WTC11 (cell line): Measurements from ENCODE around the gene C3orf49. TPM values are rescaled to one million over a fixed set of nuclear protein-coding genes. Genes with fewer than 3 reads are reported as not detected.

Source experiments
- ATAC-seq: fragments of 200-7000 bp; cut with Tn5 transposase; 2 replicates; pipeline ENCODE4 v1.10.0; 2021; ENCODE audit warnings: mild to moderate bottlenecking, moderate library complexity
- CTCF ChIA-PET: fragments of 300-600 bp; sonication (Branson Sonifier 250); formaldehyde crosslinking; loops from one replicate; lab custom pipeline; 2021; ENCODE audit warnings: antibody characterized with exemption; lab: Charles Lee
- POLR2A ChIA-PET: fragments of 350-600 bp; sonication (Branson Sonifier 250); formaldehyde crosslinking; loops from one replicate; lab custom pipeline; 2021; ENCODE audit warnings: antibody characterized with exemption; lab: Charles Lee
- DNase-seq: peaks from one replicate; pipeline ENCODE4 v3.0.0; 2021; ENCODE audit warnings: low spot score
- H3K27ac Mint-ChIP-seq: 2 replicates; pipeline ENCODE4 v1.8.0; 2021; ENCODE audit warnings: mixed read lengths
- H3K27me3 Mint-ChIP-seq: 2 replicates; pipeline ENCODE4 v1.8.0; 2021; ENCODE audit warnings: low read depth, mild to moderate bottlenecking, moderate library complexity, mixed read lengths
- H3K36me3 Mint-ChIP-seq: 2 replicates; pipeline ENCODE4 v1.8.0; 2021; ENCODE audit warnings: mixed read lengths
- H3K4me1 Mint-ChIP-seq: 2 replicates; pipeline ENCODE4 v1.8.0; 2022; ENCODE audit warnings: mixed read lengths
- H3K4me3 Mint-ChIP-seq: 2 replicates; pipeline ENCODE4 v1.8.0; 2021; ENCODE audit warnings: mild to moderate bottlenecking, moderate library complexity, mixed read lengths
- H3K9me3 Mint-ChIP-seq: 2 replicates; pipeline ENCODE4 v1.8.0; 2021; ENCODE audit warnings: mixed read lengths
- CREM ChIP-seq: sonication (generic); formaldehyde crosslinking; IDR thresholded peaks from 2 replicates; pipeline ENCODE4 v1.8.1; 2022; ENCODE audit warnings: mild to moderate bottlenecking, missing genetic modification reagents, moderate library complexity
- FOXK1 ChIP-seq: sonication (generic); formaldehyde crosslinking; IDR thresholded peaks from 2 replicates; pipeline ENCODE4 v1.8.0; 2022; ENCODE audit warnings: mild to moderate bottlenecking, moderate library complexity, missing genetic modification reagents
- FOXP1 ChIP-seq: sonication (generic); formaldehyde crosslinking; IDR thresholded peaks from 2 replicates; pipeline ENCODE4 v1.8.0; 2022; ENCODE audit warnings: missing genetic modification reagents, mild to moderate bottlenecking, moderate library complexity, borderline replicate concordance
- HMGA2 ChIP-seq: fragments of 250-450 bp; sonication (Bioruptor Pico); IDR thresholded peaks from 2 replicates; pipeline ENCODE4 v1.4.0; 2021; ENCODE audit warnings: mild to moderate bottlenecking, moderate library complexity
- KAT7 ChIP-seq: sonication (generic); formaldehyde crosslinking; IDR thresholded peaks from 2 replicates; pipeline ENCODE4 v1.8.1; 2023; ENCODE audit warnings: missing genetic modification reagents, mild to moderate bottlenecking, borderline replicate concordance
- NR3C1 ChIP-seq: sonication (generic); formaldehyde crosslinking; conservative IDR thresholded peaks from 2 replicates; pipeline ENCODE4 v1.8.1; 2023; ENCODE audit warnings: low read depth, mild to moderate bottlenecking, missing genetic modification reagents
- RELA ChIP-seq: sonication (generic); formaldehyde crosslinking; IDR thresholded peaks from 2 replicates; pipeline ENCODE4 v1.8.1; 2022; ENCODE audit warnings: missing genetic modification reagents, mild to moderate bottlenecking, borderline replicate concordance
- SOX15 ChIP-seq: fragments of 250-450 bp; sonication (Bioruptor Pico); IDR thresholded peaks from 2 replicates; pipeline ENCODE4 v1.9.0; 2021; ENCODE audit warnings: mild to moderate bottlenecking
- ZNF121 ChIP-seq: sonication (generic); formaldehyde crosslinking; IDR thresholded peaks from 2 replicates; pipeline ENCODE4 v1.8.0; 2023; ENCODE audit warnings: missing genetic modification reagents
- ZNF671 ChIP-seq: fragments of 250-450 bp; sonication (Bioruptor Pico); IDR thresholded peaks from 2 replicates; pipeline ENCODE4 v1.8.0; 2021; ENCODE audit warnings: mild to moderate bottlenecking
- total RNA-seq: library from RNA; stranded (reverse); gene quantifications from 3 replicates; pipeline ENCODE4 v1.2.3, GENCODE V29; 2021
- TF ChIP-seq, protein P1 (sequence below): sonication (generic); formaldehyde crosslinking; IDR thresholded peaks from 2 replicates; pipeline ENCODE4 v1.8.1; 2023; ENCODE audit warnings: mild to moderate bottlenecking, moderate library complexity, missing genetic modification reagents
- TF ChIP-seq, protein P2 (sequence below): sonication (generic); formaldehyde crosslinking; IDR thresholded peaks from 2 replicates; pipeline ENCODE4 v1.8.1; 2022; ENCODE audit warnings: low read depth, missing genetic modification reagents, borderline replicate concordance
- TF ChIP-seq, protein P3 (sequence below): sonication (generic); formaldehyde crosslinking; IDR thresholded peaks from 2 replicates; pipeline ENCODE4 v1.8.1; 2023; ENCODE audit warnings: mild to moderate bottlenecking, missing genetic modification reagents
- TF ChIP-seq, protein P4 (sequence below): sonication (generic); formaldehyde crosslinking; IDR thresholded peaks from 2 replicates; pipeline ENCODE4 v1.8.0; 2022; ENCODE audit warnings: mild to moderate bottlenecking, missing genetic modification reagents

The C3orf49 gene
- total RNA-seq, 1 experiment from 2014 or later = not detected

DNA sequence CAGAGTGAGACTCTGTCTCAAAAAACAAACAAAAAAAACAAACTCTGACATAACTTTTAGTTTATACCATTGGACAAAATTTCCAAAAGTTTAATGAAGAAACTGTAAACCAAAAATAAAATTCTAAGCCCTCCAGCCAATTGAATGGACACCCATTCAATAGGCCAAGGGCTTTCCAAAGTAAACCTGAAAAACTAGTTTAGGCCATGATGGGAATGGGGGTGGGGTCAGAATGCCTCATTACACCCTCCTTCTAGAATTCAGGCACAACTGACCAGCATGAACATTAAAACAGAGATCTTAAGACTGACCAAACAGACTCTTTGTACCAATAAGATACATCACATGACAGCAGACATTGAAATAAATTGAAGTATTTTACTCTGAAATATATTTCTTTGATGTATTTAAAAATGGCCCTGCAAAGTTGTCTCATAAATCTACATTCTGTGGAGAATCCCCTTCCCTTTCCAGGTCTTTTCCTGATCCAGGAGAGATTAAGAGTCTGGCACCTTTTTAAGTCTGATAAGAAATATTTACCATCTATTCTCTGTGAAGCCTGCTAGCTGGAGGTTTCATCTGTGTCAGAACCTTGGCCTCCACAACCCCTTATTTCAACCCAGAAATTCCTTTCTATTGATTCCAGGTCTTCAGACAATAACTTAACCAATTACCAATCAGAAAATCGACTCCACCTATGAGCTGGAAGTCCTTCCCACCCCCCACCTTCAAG, 28.8 kb downstream of the C3orf49 start (continued):
- no peak for TF ChIP-seq CREM (CRISPR knock-in tag)
- no peak for TF ChIP-seq NR3C1 (CRISPR knock-in tag)
- TF ChIP-seq SOX15 (CRISPR knock-in tag) = no peak
- TF ChIP-seq, all 79 proteins: peak for 0

DNA sequence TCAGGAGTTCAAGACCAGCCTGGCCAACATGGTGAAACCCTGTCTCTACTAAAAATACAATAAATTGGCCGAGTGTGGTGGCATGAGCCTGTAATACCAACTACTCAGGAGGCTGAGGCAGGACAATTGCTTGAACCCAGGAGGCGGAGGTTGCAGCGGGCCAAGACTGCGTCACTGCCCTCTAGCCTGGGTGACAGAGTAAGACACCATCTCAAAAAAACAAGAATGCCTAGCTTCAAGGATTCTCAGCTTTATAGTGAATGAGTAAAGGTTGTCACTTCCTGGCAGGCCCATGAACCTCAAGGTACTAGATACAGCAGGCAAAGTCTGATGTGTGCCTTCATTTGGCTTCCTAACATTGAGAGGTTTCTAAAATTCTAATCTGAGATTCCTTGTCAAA, 30.1 kb downstream of the C3orf49 start:
- H3K27me3 Mint-ChIP-seq = no peaks in the 10 kb centered on the region
- peaks cover 41% of the 10 kb centered on the region for H3K4me1 Mint-ChIP-seq
- no peaks in the 10 kb centered on the region for H3K36me3 Mint-ChIP-seq
- ChIA-PET POLR2A (interaction anchor here (1.2 kb wide), 1 partner anchor 14 kb away, joined by 3 read pairs; no protein-coding TSS in a partner anchor), CTCF (interaction anchor here (0.6 kb wide), 1 partner anchor 144 kb away, joined by 3 read pairs; no protein-coding TSS in a partner anchor)
- no peak overlapping the region for H3K4me3 Mint-ChIP-seq
- no peak overlapping the region; the same call in 1 of the 2 replicates for H3K27ac Mint-ChIP-seq
- DNase-seq (no peak), ATAC-seq (peak; percentile 77)
- TF ChIP-seq FOXK1 (CRISPR knock-in tag) = no peak
- no peak for TF ChIP-seq ZNF671 (CRISPR knock-in tag)
- no peak for TF ChIP-seq KAT7 (CRISPR knock-in tag)
- TF ChIP-seq HMGA2 (CRISPR knock-in tag) = no peak
- no peaks in the 10 kb centered on the region for H3K9me3 Mint-ChIP-seq

DNA sequence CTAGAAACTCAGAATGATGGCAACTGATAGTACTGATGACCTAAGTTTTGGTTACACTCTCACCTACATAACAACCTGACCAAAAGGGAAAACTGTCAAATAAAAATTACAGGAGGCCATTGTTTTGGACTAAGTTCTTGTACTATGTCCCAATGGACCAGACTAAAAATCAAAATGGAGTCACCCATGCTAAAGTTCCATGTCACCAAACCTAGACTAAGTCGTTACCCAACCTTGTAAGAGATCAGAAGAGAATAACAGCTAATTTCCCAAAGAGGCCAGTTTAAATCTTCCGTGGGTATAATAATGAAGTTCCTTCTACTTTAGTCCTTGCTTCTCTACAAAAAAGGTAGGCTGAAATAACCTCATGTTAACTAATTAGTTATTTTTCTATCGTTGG, 32.2 kb downstream of the C3orf49 start:
- TF ChIP-seq FOXP1 (CRISPR knock-in tag) = no peak
- TF ChIP-seq, protein P1, sequence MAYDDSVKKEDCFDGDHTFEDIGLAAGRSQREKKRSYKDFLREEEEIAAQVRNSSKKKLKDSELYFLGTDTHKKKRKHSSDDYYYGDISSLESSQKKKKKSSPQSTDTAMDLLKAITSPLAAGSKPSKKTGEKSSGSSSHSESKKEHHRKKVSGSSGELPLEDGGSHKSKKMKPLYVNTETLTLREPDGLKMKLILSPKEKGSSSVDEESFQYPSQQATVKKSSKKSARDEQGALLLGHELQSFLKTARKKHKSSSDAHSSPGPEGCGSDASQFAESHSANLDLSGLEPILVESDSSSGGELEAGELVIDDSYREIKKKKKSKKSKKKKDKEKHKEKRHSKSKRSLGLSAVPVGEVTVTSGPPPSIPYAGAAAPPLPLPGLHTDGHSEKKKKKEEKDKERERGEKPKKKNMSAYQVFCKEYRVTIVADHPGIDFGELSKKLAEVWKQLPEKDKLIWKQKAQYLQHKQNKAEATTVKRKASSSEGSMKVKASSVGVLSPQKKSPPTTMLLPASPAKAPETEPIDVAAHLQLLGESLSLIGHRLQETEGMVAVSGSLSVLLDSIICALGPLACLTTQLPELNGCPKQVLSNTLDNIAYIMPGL (CRISPR knock-in tag) = no peak
- TF ChIP-seq, protein P2, sequence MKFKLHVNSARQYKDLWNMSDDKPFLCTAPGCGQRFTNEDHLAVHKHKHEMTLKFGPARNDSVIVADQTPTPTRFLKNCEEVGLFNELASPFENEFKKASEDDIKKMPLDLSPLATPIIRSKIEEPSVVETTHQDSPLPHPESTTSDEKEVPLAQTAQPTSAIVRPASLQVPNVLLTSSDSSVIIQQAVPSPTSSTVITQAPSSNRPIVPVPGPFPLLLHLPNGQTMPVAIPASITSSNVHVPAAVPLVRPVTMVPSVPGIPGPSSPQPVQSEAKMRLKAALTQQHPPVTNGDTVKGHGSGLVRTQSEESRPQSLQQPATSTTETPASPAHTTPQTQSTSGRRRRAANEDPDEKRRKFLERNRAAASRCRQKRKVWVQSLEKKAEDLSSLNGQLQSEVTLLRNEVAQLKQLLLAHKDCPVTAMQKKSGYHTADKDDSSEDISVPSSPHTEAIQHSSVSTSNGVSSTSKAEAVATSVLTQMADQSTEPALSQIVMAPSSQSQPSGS (CRISPR knock-in tag) = no peak
- no peak for DNase-seq
- H3K27me3 Mint-ChIP-seq = no peaks in the 10 kb centered on the region
- H3K36me3 Mint-ChIP-seq = no peaks in the 10 kb centered on the region
- CTCF ChIA-PET = no interaction called here
- H3K9me3 Mint-ChIP-seq = no peaks in the 10 kb centered on the region
- H3K4me3 Mint-ChIP-seq = no peak overlapping the region
- POLR2A ChIA-PET = no interaction called here
- ATAC-seq = no peak
- no peak overlapping the region for H3K27ac Mint-ChIP-seq
- H3K4me1 Mint-ChIP-seq = peaks cover 51% of the 10 kb centered on the region

DNA sequence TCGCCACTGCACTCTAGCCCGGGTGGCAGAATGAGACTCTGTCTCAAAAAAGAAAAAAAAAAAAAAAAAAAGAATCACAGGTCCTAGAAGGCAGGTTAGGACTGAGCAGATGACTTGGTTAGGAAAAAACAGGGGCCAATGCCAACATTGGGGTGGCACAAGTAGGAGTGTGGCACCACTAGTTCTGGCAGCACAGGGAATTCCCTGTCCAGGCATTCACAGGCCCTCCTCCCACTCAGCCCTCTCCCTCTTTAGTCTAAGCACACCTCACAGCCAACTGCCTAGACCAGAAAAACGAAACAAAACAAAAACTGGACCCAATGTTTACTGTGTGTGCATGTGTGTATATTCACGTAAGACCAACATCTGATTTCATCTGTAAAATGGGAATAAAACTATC, 34.0 kb downstream of the C3orf49 start:
- ChIA-PET POLR2A (no interaction called here), CTCF (interaction anchor here (0.7 kb wide), 1 partner anchor 36 kb away, joined by 3 read pairs; no protein-coding TSS in a partner anchor)
- no peak for DNase-seq
- TF ChIP-seq RELA (CRISPR knock-in tag) (no peak), ZNF671 (CRISPR knock-in tag) (no peak), ZNF121 (CRISPR knock-in tag) (no peak)
- TF ChIP-seq, protein P3, sequence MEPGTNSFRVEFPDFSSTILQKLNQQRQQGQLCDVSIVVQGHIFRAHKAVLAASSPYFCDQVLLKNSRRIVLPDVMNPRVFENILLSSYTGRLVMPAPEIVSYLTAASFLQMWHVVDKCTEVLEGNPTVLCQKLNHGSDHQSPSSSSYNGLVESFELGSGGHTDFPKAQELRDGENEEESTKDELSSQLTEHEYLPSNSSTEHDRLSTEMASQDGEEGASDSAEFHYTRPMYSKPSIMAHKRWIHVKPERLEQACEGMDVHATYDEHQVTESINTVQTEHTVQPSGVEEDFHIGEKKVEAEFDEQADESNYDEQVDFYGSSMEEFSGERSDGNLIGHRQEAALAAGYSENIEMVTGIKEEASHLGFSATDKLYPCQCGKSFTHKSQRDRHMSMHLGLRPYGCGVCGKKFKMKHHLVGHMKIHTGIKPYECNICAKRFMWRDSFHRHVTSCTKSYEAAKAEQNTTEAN = no peak
- TF ChIP-seq, protein P4, sequence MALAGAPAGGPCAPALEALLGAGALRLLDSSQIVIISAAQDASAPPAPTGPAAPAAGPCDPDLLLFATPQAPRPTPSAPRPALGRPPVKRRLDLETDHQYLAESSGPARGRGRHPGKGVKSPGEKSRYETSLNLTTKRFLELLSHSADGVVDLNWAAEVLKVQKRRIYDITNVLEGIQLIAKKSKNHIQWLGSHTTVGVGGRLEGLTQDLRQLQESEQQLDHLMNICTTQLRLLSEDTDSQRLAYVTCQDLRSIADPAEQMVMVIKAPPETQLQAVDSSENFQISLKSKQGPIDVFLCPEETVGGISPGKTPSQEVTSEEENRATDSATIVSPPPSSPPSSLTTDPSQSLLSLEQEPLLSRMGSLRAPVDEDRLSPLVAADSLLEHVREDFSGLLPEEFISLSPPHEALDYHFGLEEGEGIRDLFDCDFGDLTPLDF (CRISPR knock-in tag) = no peak
- ATAC-seq = no peak
- no peak overlapping the region for H3K27ac Mint-ChIP-seq
- no peaks in the 10 kb centered on the region for H3K9me3 Mint-ChIP-seq
- H3K4me3 Mint-ChIP-seq = no peak overlapping the region
- peaks cover 50% of the 10 kb centered on the region for H3K4me1 Mint-ChIP-seq
- no peaks in the 10 kb centered on the region for H3K36me3 Mint-ChIP-seq
- no peaks in the 10 kb centered on the region for H3K27me3 Mint-ChIP-seq
